Measurements from ENCODE around the gene HOXC5. TPM values are rescaled to one million over a fixed set of nuclear protein-coding genes. Genes with fewer than 3 reads are reported as not detected.

The HOXC5 gene
- total RNA-seq, 2 donors from 2014 or later = not detected

- TF ChIP-seq CTCF (conservative IDR thresholded peaks at IDR 0.05) = no peak
- H3K27ac Mint-ChIP-seq = no peak overlapping the region
- WGBS, 2 experiments (ENCODE audit: insufficient coverage in 1 of 2, insufficient read length in 1 of 2) = 35 to 44% methylated on average over 4 to 6 of the region's 6 CpGs
- peaks cover 100% of the 10 kb centered on the region for H3K27me3 ChIP-seq (ENCODE audit: control insufficient read depth, insufficient read depth, low read length, poor library complexity, severe bottlenecking)
- H3K9me3 ChIP-seq (ENCODE audit: control insufficient read depth, low read length) = peaks cover 10% of the 10 kb centered on the region
- DNase-seq = no peak
- H3K4me3 Mint-ChIP-seq = no peak overlapping the region
- H3K27ac ChIP-seq (ENCODE audit: low read depth, low read length) = no peak overlapping the region
- no peaks in the 10 kb centered on the region for H3K4me1 ChIP-seq (ENCODE audit: control insufficient read depth, insufficient read depth, low read length)
- no peaks in the 10 kb centered on the region for H3K36me3 ChIP-seq (ENCODE audit: control insufficient read depth, insufficient read depth, low read length)
- no peak overlapping the region for H3K9ac ChIP-seq (ENCODE audit: extremely low read depth, low read length, poor library complexity, severe bottlenecking)
- H3K4me3 ChIP-seq (ENCODE audit: low read length) = no peak overlapping the region
- peaks cover 9% of the 10 kb centered on the region for H3K9me3 Mint-ChIP-seq
- H3K4me1 Mint-ChIP-seq = peaks cover 3% of the 10 kb centered on the region
- no peaks in the 10 kb centered on the region for H3K36me3 Mint-ChIP-seq (ENCODE audit: low read depth)
- H3K27me3 Mint-ChIP-seq (ENCODE audit: insufficient read depth) = peaks cover 100% of the 10 kb centered on the region
These were observed 10.4 kb downstream of the HOXC5 start for GRCh38 chr12:54042970-54043853.

- Histone ChIP-seq H3K4me1 (ENCODE audit: control insufficient read depth, insufficient read depth, low read length) (no peaks in the 10 kb centered on the region), H3K9ac (ENCODE audit: extremely low read depth, low read length, poor library complexity, severe bottlenecking) (no peak overlapping the region), H3K27me3 (ENCODE audit: control insufficient read depth, insufficient read depth, low read length, poor library complexity, severe bottlenecking) (peaks cover 100% of the 10 kb centered on the region), H3K27ac (ENCODE audit: low read depth, low read length) (no peak overlapping the region), H3K4me3 (ENCODE audit: low read length) (no peak overlapping the region), H3K36me3 (ENCODE audit: control insufficient read depth, insufficient read depth, low read length) (no peaks in the 10 kb centered on the region), H3K9me3 (ENCODE audit: control insufficient read depth, low read length) (peaks cover 10% of the 10 kb centered on the region)
- no peak for DNase-seq
- TF ChIP-seq CTCF (conservative IDR thresholded peaks at IDR 0.05) = no peak
- peaks cover 100% of the 10 kb centered on the region for H3K27me3 Mint-ChIP-seq (ENCODE audit: insufficient read depth)
- peaks cover 9% of the 10 kb centered on the region for H3K9me3 Mint-ChIP-seq
- no peak overlapping the region for H3K4me3 Mint-ChIP-seq
- H3K27ac Mint-ChIP-seq = no peak overlapping the region
- WGBS, 2 experiments (ENCODE audit: insufficient coverage in 1 of 2, insufficient read length in 1 of 2) = 13 to 43% methylated on average over 3 to 5 of the region's 5 CpGs
- H3K4me1 Mint-ChIP-seq = peaks cover 3% of the 10 kb centered on the region
- H3K36me3 Mint-ChIP-seq (ENCODE audit: low read depth) = no peaks in the 10 kb centered on the region
These were observed 11.7 kb downstream of the HOXC5 start for GRCh38 chr12:54044425-54045103.

GRCh38 chr12:54045401-54045800, 12.6 kb downstream of the HOXC5 start:
- H3K9ac ChIP-seq (ENCODE audit: extremely low read depth, low read length, poor library complexity, severe bottlenecking) = no peak overlapping the region
- no peaks in the 10 kb centered on the region for H3K4me1 ChIP-seq (ENCODE audit: control insufficient read depth, insufficient read depth, low read length)
- peaks cover 100% of the 10 kb centered on the region for H3K27me3 ChIP-seq (ENCODE audit: control insufficient read depth, insufficient read depth, low read length, poor library complexity, severe bottlenecking)
- Mint-ChIP-seq H3K9me3 (peaks cover 3% of the 10 kb centered on the region), H3K27ac (no peak overlapping the region), H3K4me1 (peaks cover 3% of the 10 kb centered on the region), H3K27me3 (ENCODE audit: insufficient read depth) (peaks cover 100% of the 10 kb centered on the region), H3K4me3 (no peak overlapping the region), H3K36me3 (ENCODE audit: low read depth) (no peaks in the 10 kb centered on the region)
- no peaks in the 10 kb centered on the region for H3K36me3 ChIP-seq (ENCODE audit: control insufficient read depth, insufficient read depth, low read length)
- no peak for TF ChIP-seq CTCF (conservative IDR thresholded peaks at IDR 0.05)
- no peak for DNase-seq
- H3K9me3 ChIP-seq (ENCODE audit: control insufficient read depth, low read length) = peaks cover 2% of the 10 kb centered on the region
- no peak overlapping the region for H3K4me3 ChIP-seq (ENCODE audit: low read length)
- no peak overlapping the region for H3K27ac ChIP-seq (ENCODE audit: low read depth, low read length)
